ENCODE measurements around the gene SST. TPM values are rescaled to one million over a fixed set of nuclear protein-coding genes. Genes with fewer than 3 reads are reported as not detected.

Gene SST
- 0.45 TPM in 1 of 2 replicates, not detected in the other for total RNA-seq (2014; rRNA removed; shearing (Covaris generic))

DNA sequence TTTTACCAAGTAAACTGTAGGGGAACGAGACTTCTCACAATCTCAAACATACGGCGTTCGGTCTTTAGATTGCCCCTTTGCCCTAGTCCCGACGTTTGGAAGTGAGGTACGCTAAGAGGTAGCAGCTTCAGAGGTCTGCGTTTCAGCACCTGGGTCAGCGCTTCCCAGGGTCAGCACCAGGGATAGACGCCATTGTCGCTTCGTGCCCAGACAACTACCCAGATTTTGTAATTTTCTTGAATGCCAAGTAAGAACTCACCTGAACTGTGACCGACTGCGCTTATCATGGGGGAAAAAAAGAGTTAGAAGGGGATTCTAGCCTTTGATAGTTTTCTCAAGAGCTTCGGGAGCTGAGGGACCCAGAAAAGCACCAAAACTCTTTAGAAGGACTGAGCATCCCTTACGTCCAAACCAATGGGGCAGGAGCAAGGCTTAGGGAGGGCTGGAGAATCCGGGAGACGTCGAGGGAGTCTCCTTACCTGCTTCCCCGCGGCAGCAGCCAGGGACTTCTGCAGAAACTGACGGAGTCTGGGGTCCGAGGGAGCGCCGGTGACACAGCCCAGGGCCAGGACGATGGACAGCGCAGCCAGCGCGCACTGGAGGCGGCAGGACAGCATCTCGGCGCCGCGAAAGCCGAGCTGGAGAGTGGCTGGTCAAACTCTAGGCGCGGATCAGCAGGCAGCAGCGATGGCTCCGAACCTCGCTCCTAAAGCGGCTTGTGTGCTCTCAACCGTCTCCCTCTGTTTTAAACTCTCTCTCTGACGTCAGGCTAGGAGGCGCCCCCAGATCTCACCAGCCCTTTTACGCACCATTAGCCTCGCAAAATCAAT is at the start of gene SST:
TSS of gene SST (minus strand) at position 720 of the 830 bp plus-strand sequence. CDS start at position 617, 103 bp downstream.
- Histone ChIP-seq H3K4me3 (ENCODE audit: insufficient read depth, low read depth, low read length) (no peak within 1 kb of the TSS), H3K27me3 (ENCODE audit: control insufficient read depth, insufficient read depth, low read length) (peaks cover 16% of the 10 kb centered on the region), H3K36me3 (replicated peaks; ENCODE audit: control insufficient read depth, insufficient read depth, low read length) (no peaks in the 10 kb centered on the region)
- DNase-seq, result peak; percentile 70

DNA sequence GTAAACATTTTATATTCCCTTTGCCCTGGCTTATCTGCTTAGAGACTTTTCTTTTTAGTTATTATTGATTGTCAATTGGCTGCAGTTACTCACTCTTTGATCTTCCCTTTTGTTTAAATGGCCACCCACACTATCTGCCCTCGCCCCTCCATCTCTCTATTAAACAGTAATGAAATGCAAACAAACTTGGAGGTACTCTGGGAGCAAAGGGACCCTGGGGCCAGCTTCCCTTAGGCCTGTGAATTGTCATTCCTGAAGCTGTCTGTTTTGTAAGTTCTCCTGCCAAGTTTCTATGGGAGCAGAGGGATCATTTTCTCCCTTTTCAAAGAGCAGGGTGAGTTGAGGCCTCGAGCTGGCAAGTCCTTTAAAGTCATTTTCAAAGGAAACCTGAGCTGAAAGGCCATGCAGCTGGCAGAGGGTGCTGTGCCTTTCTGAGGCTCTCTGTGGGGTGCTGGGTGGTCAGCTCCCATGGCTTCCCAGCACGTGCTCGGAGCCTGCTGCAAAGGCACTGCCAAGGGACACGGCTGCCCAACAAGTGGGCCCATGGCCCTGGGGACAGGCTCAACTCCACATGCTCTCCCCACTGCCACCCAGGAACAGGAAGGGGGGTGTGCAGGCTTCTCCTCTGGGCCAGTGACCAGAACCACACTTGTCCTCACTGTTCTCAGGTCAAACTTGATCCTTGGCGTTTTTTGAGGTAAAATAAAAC is 49.6 kb upstream of the SST start:
- H3K4me3 ChIP-seq (ENCODE audit: insufficient read depth, low read depth, low read length), result no peak overlapping the region
- H3K27me3 ChIP-seq (ENCODE audit: control insufficient read depth, insufficient read depth, low read length), result no peaks in the 10 kb centered on the region
- H3K36me3 ChIP-seq (replicated peaks; ENCODE audit: control insufficient read depth, insufficient read depth, low read length), result no peaks in the 10 kb centered on the region
- peak; percentile 37 for DNase-seq

- DNase-seq, result no peak
- H3K4me3 ChIP-seq (ENCODE audit: insufficient read depth, low read depth, low read length), result no peak overlapping the region
- no peaks in the 10 kb centered on the region for H3K27me3 ChIP-seq (ENCODE audit: control insufficient read depth, insufficient read depth, low read length)
- no peaks in the 10 kb centered on the region for H3K36me3 ChIP-seq (replicated peaks; ENCODE audit: control insufficient read depth, insufficient read depth, low read length)
Observed at GRCh38 chr3:187718802-187719201, 48.6 kb upstream of the SST start.

- no peaks in the 10 kb centered on the region for H3K27me3 ChIP-seq (ENCODE audit: control insufficient read depth, insufficient read depth, low read length)
- DNase-seq, result no peak
- H3K4me3 ChIP-seq (ENCODE audit: insufficient read depth, low read depth, low read length), result no peak overlapping the region
- no peaks in the 10 kb centered on the region for H3K36me3 ChIP-seq (replicated peaks; ENCODE audit: control insufficient read depth, insufficient read depth, low read length)
Observed at GRCh38 chr3:187717572-187717971, 47.4 kb upstream of the SST start.

DNA sequence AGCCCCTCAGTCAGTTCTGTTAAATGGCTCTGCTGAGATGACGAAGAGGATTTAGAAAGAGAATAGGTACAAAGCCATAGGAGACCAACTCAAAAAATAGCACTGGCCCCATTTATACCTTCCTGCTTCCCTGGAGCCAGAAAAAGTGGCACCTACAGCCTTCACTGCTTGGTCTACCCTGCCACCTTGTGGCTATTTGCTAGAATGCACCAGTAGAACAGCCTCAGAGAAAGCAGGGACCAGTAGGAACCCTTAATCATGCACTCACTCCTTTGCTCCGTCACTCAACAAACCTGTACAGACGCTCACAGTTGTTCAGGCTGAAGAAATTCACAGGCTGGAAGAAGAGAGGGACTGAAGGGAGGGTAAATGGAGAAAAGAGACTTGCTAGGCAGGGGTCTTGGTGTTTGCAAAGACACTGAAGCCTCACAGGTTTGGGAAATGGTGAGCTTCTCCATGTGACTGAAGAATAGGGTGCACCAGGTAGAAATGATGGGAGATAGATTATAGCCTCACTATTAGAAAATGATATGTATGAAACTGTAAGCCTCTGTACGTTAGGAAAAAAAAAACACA is 44.3 kb upstream of the SST start:
- H3K36me3 ChIP-seq (replicated peaks; ENCODE audit: control insufficient read depth, insufficient read depth, low read length), result no peaks in the 10 kb centered on the region
- peak; percentile 79 for DNase-seq
- H3K4me3 ChIP-seq (ENCODE audit: insufficient read depth, low read depth, low read length), result no peak overlapping the region
- H3K27me3 ChIP-seq (ENCODE audit: control insufficient read depth, insufficient read depth, low read length), result no peaks in the 10 kb centered on the region

DNA sequence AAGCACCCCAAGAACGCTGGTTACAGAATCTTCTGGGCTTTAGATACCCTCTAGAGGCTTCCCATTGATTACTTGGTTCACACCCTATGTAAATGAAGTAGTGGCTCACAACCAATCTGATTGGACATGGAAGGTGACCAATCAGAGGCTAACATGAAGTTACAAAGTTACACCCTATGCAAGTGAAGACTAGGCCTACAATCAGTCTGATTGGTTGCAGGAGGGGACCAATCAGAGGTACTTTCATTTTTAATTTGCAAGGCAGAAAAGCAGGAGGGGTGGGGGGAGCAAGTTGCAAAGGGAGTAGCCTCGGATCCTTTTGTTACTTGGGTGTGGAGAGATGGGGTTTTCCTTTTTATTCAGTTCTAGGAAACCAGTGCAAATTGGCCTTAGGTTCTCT is 43.3 kb upstream of the SST start:
- no peak for DNase-seq
- Histone ChIP-seq H3K36me3 (replicated peaks; ENCODE audit: control insufficient read depth, insufficient read depth, low read length) (no peaks in the 10 kb centered on the region), H3K27me3 (ENCODE audit: control insufficient read depth, insufficient read depth, low read length) (no peaks in the 10 kb centered on the region), H3K4me3 (ENCODE audit: insufficient read depth, low read depth, low read length) (no peak overlapping the region)

DNA sequence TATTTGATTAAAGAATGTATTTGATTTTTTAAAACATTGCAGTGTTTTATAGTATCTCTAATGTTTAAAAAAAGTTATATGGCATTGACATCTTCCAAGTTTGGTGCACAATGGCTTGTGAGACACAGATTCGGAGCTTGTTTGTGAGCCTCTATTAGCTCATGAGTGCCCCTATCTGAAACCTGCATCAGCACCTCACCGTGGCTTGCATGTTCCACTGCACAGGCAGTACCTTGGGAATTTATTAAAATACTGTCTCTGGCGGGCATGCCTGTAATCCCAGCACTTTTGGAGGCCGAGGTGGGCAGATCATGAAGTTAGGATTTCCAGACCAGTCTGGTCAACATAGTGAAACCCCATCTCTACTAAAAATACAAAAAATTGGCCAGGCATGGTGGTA is 39.0 kb upstream of the SST start:
- no peaks in the 10 kb centered on the region for H3K27me3 ChIP-seq (ENCODE audit: control insufficient read depth, insufficient read depth, low read length)
- H3K4me3 ChIP-seq (ENCODE audit: insufficient read depth, low read depth, low read length), result no peak overlapping the region
- H3K36me3 ChIP-seq (replicated peaks; ENCODE audit: control insufficient read depth, insufficient read depth, low read length), result no peaks in the 10 kb centered on the region
- peak; percentile 52 for DNase-seq

- Histone ChIP-seq H3K36me3 (replicated peaks; ENCODE audit: control insufficient read depth, insufficient read depth, low read length) (no peaks in the 10 kb centered on the region), H3K27me3 (ENCODE audit: control insufficient read depth, insufficient read depth, low read length) (no peaks in the 10 kb centered on the region), H3K4me3 (ENCODE audit: insufficient read depth, low read depth, low read length) (no peak overlapping the region)
- DNase-seq, result no peak
Observed at GRCh38 chr3:187708696-187709095, 38.5 kb upstream of the SST start.

GRCh38 chr3:187706971-187707370 is 36.8 kb upstream of the SST start:
- no peak for DNase-seq
- Histone ChIP-seq H3K27me3 (ENCODE audit: control insufficient read depth, insufficient read depth, low read length) (no peaks in the 10 kb centered on the region), H3K36me3 (replicated peaks; ENCODE audit: control insufficient read depth, insufficient read depth, low read length) (no peaks in the 10 kb centered on the region), H3K4me3 (ENCODE audit: insufficient read depth, low read depth, low read length) (no peak overlapping the region)

DNA sequence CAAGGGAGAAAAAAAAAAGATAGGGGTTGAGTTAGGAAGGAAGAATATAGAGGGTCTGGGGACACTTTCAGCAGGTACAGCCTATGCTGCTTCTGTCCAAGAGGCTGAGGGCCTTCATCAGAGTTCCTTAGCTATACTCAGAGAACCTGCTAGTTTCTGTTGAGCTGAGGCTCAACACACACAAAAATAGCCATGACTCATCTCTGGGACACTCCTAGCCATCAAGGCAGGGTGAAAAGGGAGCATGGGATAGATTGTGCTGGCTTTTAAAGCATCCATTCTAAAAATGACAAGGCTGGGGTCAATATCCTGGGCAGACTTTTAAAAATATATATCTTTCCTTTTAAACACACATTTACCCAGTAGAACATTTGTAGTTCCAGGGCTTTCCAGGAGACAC is 35.0 kb upstream of the SST start:
- H3K36me3 ChIP-seq (replicated peaks; ENCODE audit: control insufficient read depth, insufficient read depth, low read length), result no peaks in the 10 kb centered on the region
- no peaks in the 10 kb centered on the region for H3K27me3 ChIP-seq (ENCODE audit: control insufficient read depth, insufficient read depth, low read length)
- DNase-seq, result no peak
- no peak overlapping the region for H3K4me3 ChIP-seq (ENCODE audit: insufficient read depth, low read depth, low read length)

- H3K27me3 ChIP-seq (ENCODE audit: control insufficient read depth, insufficient read depth, low read length), result no peaks in the 10 kb centered on the region
- no peaks in the 10 kb centered on the region for H3K36me3 ChIP-seq (replicated peaks; ENCODE audit: control insufficient read depth, insufficient read depth, low read length)
- no peak for DNase-seq
- no peak within 1 kb of the TSS for H3K4me3 ChIP-seq (ENCODE audit: insufficient read depth, low read depth, low read length)
Observed at GRCh38 chr3:187702507-187703033, 32.4 kb upstream of the SST start, which contains the start of gene RTP2. Gene RTP2 (minus strand): TSS chr3:187702557. CDS start chr3:187702128, 429 bp downstream.

DNA sequence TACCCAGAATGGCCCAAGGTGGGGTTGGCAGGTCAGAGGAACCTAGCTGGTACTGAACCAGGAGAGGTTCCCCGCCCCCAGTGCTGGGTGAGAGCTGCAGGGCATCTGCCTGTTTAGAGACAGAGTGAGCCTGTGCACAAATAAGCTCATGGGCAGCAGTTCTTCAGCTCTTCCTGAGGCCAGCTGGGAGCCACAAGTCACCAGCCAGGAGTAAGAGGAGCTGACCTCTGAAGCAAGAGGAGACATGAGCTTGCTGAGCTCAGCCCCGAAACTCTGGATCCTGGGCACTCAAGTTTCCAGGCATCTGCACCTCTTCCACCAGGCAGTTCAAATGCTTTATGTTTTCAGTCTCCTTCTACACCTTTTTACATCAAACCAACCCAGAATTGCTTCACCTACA is 30.1 kb upstream of the SST start:
- H3K36me3 ChIP-seq (replicated peaks; ENCODE audit: control insufficient read depth, insufficient read depth, low read length), result no peaks in the 10 kb centered on the region
- DNase-seq, result no peak
- H3K4me3 ChIP-seq (ENCODE audit: insufficient read depth, low read depth, low read length), result no peak overlapping the region
- no peaks in the 10 kb centered on the region for H3K27me3 ChIP-seq (ENCODE audit: control insufficient read depth, insufficient read depth, low read length)

GRCh38 chr3:187698499-187699399 is 28.6 kb upstream of the SST start:
- no peaks in the 10 kb centered on the region for H3K27me3 ChIP-seq (ENCODE audit: control insufficient read depth, insufficient read depth, low read length)
- no peak for DNase-seq
- no peaks in the 10 kb centered on the region for H3K36me3 ChIP-seq (replicated peaks; ENCODE audit: control insufficient read depth, insufficient read depth, low read length)
- no peak overlapping the region for H3K4me3 ChIP-seq (ENCODE audit: insufficient read depth, low read depth, low read length)

- Histone ChIP-seq H3K4me3 (ENCODE audit: insufficient read depth, low read depth, low read length) (no peak overlapping the region), H3K36me3 (replicated peaks; ENCODE audit: control insufficient read depth, insufficient read depth, low read length) (no peaks in the 10 kb centered on the region), H3K27me3 (ENCODE audit: control insufficient read depth, insufficient read depth, low read length) (no peaks in the 10 kb centered on the region)
- DNase-seq, result no peak
Observed at GRCh38 chr3:187696021-187696420, 25.8 kb upstream of the SST start.

All from H7 (cell line).